Stimulated activated CD4-positive, alpha-beta T cell treated with anti-CD3 and anti-CD28 coated beads, Interleukin-2, amount 100 ng/mL, for 48 hours (primary cell): Measurements from ENCODE around the gene BDNF.

ENCODE experiments used
- DNase-seq, 2 donors: peaks; one replicate each; pipeline ENCODE4 v3.0.0-alpha.2; 2020

BDNF gene

DNA sequence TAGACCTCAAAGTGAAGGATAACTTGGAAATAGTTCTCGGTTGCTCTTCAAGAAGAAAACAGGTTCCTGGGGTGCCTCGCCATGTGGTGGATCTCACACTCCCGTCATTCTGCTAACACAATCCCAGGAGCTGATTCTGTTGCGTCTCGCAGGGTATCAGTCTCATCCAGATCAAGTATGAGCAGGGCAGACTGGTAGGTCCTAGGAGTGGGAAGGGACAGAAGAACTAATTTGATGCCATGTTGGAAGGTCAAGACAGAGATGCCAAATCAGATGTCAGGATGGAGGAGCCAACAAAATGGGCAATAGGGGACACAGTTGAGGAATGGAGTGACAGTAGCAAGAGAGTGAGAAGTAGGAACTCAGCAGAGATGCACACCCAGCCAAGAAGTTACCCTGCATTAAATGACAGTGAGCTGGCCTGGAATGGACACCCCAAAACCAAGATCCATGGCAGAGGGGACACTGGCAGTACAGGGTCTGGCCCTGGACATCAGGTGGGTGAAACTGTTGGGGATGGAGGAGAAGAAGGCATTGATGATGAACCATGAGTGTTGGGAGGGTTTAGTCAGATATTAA lies 76.2 kb downstream of the BDNF start:
- no peak for DNase-seq

DNA sequence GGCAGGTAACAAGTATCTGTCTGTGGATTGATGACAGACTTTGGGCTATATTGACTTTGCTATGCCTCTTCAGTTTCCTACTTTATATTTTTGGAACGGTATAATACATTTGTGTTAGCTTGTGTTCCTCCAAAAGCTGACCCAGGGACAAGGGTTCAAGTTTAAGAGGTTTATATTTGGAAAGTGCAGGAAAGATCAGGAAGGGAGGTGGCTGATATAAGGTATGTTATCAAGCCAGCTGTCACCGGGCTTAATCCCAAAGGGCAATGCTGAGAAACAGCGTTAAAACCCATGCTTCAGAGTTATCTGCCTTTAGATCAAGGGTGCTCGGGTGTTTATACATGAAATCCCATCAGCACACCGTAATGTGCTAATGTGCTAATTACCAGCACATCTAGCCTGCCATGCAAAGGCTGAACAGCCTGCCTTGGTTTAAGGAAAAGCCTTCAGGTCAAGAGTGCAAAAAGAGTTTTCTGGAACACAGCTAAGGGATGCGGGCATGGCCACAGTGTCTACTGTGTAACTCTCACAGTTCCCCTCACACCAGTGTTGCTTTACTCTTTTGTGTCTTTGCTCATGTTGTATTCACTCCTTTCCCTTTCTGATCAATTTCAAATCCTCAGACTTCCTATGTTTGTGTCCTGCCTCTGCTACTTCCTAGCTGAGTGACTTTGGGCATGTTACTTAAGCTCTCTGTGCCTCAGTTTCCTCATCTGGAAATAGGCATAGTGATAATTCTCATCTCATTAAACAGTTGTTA lies 77.5 kb downstream of the BDNF start:
- DNase-seq: no peak

- no peak for DNase-seq
Measured at GRCh38 chr11:27621405-27622161, 78.7 kb downstream of the BDNF start.

DNA sequence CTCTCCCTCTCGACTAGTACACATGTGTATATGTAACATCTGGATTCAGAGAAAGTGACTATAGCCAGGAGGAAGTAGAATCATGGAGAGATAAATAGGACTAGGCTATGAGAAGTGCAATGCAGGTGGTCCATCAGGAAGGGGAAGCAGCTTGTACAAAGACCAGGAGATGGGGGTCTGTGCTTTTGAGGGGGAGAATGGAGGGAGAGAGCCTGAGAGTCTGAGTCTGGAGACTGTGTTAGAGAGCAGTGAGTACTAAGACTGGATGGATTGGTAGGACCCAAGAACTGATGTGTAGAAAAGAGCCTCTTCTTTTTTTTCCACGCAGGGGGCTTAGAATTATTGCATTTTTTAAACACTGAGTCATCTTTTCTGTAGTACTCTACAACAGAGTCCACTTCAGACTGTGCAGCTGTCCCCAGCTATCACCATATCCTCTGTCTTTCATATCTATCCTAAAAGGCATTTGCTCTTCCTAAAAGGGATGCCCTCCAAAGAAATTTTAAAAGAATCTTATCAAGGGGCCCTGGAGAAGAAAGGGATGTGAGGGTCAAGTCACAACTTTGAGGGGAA lies 80.4 kb downstream of the BDNF start:
- DNase-seq: no peak

- DNase-seq: no peak
Measured at GRCh38 chr11:27619039-27619574, 81.1 kb downstream of the BDNF start.

DNA sequence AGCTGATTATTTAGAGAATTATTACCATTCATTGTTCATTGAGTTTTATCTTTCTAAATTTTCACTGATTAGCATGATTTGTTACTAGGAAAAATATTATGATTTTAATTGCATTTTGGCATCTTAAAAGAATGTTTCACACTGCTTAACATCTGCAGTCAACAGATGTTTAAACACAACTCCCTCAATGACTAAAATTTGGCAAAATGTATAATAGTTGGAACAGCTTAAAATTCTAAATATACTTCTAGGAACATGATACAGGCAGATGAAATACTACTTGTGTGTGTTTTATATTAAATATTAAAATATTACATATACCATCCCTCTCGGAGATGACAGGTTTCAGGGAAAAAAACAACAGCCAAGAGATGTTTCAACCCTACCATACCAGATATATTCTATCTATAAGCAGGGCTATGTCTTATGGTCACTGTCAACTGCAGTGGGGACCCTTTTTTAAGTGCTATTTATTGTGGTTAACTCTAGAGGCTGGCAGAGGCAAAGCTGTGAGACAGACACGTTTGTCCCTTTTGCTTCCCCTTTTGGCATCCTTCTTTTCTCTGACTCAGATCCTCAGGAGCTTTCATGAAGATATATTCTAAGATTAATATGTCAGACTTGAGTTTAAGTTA lies 81.9 kb downstream of the BDNF start:
- no peak for DNase-seq

- DNase-seq: no peak
Measured at GRCh38 chr11:27616711-27617110, 83.5 kb downstream of the BDNF start.

DNA sequence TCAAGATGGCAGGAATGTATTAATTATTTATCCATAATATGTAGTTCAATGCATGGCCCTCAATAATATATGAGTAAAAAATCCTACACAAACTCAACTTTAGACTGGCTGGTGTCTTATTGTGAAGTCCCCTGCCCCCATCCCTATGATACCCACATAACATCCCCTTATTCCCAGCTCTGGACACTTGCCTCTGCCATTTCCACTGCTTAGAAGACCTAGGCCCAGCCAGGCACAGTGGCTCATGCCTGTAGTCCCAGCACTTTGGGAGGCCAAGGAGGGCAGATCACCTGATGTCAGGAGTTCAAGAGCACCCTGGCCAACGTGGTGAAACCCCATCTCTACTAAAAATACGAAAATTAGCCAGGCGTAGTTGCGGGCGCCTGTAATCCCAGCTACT lies 84.4 kb downstream of the BDNF start:
- no peak for DNase-seq

GRCh38 chr11:27614092-27614491 lies 86.2 kb downstream of the BDNF start:
- DNase-seq: no peak

GRCh38 chr11:27612932-27613880 lies 87.0 kb downstream of the BDNF start:
- DNase-seq: no peak

DNA sequence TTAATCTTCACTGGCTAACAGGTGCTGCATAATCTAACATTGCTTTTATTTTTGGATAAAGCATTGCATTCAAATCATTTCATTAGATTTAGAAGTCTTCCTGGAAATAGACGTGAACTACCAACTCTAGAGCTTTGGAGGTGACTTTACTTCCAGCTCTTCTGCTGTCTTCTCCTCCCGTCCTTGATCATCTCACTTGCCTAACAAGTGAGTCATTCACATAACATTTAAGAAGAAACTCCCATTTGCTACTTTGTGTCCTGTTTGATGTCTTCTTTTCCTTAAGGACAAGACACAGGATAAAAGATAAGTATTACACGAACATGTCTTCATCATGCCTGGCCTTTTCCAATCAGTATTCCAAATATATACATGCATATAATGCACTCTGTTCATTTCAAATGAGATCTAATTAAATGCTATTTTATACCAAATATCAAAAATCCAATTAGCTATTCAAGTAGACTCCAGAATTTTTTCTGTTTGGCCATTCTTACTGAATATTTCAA lies 88.3 kb downstream of the BDNF start:
- DNase-seq: no peak

DNA sequence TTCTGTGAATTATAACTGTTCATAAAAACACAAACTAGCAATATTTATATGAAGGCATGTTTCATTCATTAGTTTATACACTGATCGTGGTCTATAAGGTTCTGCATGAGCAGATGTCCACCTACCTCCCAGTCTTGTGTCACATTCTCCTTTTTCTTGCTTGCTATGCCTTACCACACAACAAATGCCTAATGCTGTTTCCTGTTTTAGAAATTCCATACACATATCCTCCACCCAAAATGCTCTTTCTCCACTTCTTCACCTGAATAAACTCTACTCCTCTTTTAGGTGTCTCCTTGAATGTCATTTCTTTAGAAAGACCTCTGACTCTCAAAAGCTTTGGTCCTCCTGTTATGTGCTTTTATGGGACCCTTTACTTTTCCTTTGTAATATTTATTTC lies 88.9 kb downstream of the BDNF start:
- DNase-seq: no peak

- no peak for DNase-seq
Measured at GRCh38 chr11:27610946-27611345, 89.3 kb downstream of the BDNF start.

DNA sequence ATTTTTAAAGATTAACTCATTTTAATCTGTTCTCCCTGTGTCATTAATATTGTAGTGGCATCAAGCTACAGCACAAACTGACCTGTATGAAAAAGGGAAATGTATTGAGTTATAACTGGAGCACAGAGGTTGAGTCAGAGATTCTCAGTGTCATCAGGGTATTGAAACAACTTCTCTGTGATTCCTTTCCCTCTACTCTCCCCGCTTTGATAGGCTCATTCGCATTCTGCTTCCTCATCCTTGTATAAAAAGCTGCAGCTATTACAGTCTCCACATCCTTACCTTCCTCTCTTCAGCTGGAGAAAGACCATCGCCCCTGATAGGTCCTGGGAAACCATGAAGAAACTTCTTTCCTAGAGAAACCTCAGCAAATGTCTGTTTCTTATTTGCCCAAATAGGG lies 90.0 kb downstream of the BDNF start:
- no peak for DNase-seq

GRCh38 chr11:27608951-27609350 lies 91.3 kb downstream of the BDNF start:
- no peak for DNase-seq

DNA sequence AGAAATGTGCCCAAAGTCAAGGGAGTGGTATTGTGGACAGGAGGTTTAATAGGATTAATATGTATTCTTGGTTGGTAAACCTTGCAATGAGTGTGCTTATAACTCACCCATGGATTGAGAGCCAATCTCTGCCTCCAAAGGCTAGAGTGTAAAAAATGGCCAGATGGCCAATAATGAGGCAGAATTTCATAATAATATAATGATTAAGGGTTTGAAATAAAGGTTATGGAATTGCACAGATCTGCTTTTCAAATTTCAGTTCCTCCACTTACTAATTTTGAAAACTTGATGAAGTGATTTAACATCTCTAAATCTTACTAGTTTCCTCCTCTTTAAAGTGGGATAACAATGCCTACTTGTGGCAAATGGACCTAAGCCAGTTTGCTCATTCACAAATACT lies 94.8 kb downstream of the BDNF start:
- no peak for DNase-seq
